AG04450 (cell line): ENCODE data around the gene CCNL2. TPM values are rescaled to one million over a fixed set of nuclear protein-coding genes. Genes with fewer than 3 reads are reported as not detected.

ENCODE experiments used
- CTCF ChIA-PET: fragments of 300-600, 350-600 bp; formaldehyde crosslinking; extraction: SDS; loops from one replicate; lab custom pipeline; 2022; ENCODE audit warnings: antibody characterized with exemption, inconsistent platforms; lab: Charles Lee
- POLR2A ChIA-PET: fragments of 350-600 bp; formaldehyde crosslinking; extraction: SDS; loops from one replicate; lab custom pipeline; 2021; ENCODE audit warnings: antibody characterized with exemption, inconsistent platforms; lab: Yijun Ruan, JAX
- DNase-seq: peaks from one replicate; pipeline ENCODE4 v3.0.0-alpha.2; 2011; ENCODE audit warnings: low read depth, low spot score
- H3K27ac ChIP-seq: one replicate; pipeline ENCODE4 v1.5.1; 2012; ENCODE audit warnings: low read depth, low read length, control low read depth
- H3K27me3 ChIP-seq: one replicate; pipeline ENCODE4 v1.6.0; 2012; ENCODE audit warnings: low read length; ENCODE audit not compliant: control insufficient read depth, insufficient read depth
- H3K4me3 ChIP-seq: 2 replicates; pipeline ENCODE4 v1.5.1; 2011; ENCODE audit warnings: mild to moderate bottlenecking, low read depth, low read length, control low read depth
- H3K9me3 ChIP-seq: 2 replicates; pipeline ENCODE4 v1.5.1; 2012; ENCODE audit warnings: low read length; ENCODE audit not compliant: control insufficient read depth, insufficient read depth
- polyA plus RNA-seq: library from polyadenylated mRNA; depleted of rRNA; stranded (reverse); fragments of >200 nt; gene quantifications from 2 replicates; pipeline ENCODE4 v1.2.3, GENCODE V29; 2011
- TF ChIP-seq, protein P1 (sequence below): IDR thresholded peaks from 2 replicates; pipeline ENCODE4 v1.5.1; 2011; ENCODE audit warnings: low read depth, low read length, control low read depth, inconsistent platforms

Gene CCNL2
- polyA plus RNA-seq, 1 experiment, result 181 TPM

DNA sequence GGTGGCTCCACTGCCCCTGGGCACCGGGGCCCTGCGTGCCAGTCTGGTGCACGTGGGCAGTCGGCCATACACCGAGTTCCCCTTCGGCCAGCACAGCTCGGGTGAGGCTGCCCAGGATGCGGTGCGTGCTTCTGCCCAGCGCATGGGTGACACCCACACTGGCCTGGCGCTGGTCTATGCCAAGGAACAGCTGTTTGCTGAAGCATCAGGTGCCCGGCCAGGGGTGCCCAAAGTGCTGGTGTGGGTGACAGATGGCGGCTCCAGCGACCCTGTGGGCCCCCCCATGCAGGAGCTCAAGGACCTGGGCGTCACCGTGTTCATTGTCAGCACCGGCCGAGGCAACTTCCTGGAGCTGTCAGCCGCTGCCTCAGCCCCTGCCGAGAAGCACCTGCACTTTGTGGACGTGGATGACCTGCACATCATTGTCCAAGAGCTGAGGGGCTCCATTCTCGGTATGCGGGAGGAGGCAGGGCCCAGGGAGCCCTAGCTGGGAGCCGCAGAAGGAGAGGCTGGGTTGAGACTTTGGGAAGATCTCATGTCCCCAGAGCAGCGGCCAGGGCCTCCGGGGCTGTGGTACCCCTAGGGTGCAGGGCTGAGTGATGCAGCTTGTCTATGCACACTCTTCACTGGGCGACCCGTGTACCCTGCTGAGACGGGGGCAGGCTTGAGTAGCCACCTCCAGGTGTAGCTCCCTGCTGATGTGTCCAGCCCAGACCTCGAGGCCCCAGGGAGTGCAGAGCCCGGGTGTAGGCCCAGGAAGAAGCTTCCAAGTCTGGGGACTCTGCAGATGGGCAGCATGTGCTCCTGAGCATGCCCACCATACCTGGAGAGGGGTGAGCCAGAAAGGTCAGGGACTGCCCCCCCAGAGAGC is 38.1 kb upstream of the CCNL2 start:
- no peak for DNase-seq
- Histone ChIP-seq H3K27me3 (no peaks in the 10 kb centered on the region), H3K9me3 (no peaks in the 10 kb centered on the region; the same call in 1 of the 2 replicates), H3K4me3 (no peak overlapping the region), H3K27ac (no peak overlapping the region)
- TF ChIP-seq, protein P1, sequence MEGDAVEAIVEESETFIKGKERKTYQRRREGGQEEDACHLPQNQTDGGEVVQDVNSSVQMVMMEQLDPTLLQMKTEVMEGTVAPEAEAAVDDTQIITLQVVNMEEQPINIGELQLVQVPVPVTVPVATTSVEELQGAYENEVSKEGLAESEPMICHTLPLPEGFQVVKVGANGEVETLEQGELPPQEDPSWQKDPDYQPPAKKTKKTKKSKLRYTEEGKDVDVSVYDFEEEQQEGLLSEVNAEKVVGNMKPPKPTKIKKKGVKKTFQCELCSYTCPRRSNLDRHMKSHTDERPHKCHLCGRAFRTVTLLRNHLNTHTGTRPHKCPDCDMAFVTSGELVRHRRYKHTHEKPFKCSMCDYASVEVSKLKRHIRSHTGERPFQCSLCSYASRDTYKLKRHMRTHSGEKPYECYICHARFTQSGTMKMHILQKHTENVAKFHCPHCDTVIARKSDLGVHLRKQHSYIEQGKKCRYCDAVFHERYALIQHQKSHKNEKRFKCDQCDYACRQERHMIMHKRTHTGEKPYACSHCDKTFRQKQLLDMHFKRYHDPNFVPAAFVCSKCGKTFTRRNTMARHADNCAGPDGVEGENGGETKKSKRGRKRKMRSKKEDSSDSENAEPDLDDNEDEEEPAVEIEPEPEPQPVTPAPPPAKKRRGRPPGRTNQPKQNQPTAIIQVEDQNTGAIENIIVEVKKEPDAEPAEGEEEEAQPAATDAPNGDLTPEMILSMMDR, result no peak
- ChIA-PET CTCF (interaction anchor here (0.9 to 1.1 kb wide), 2 partner anchors 38 to 67 kb away, joined by 3 read pairs; partner anchors contain the start of gene CCNL2), POLR2A (interaction anchor here (1.2 kb wide), 1 partner anchor 38 kb away, joined by 3 read pairs; the partner anchor contains the start of gene CCNL2)

DNA sequence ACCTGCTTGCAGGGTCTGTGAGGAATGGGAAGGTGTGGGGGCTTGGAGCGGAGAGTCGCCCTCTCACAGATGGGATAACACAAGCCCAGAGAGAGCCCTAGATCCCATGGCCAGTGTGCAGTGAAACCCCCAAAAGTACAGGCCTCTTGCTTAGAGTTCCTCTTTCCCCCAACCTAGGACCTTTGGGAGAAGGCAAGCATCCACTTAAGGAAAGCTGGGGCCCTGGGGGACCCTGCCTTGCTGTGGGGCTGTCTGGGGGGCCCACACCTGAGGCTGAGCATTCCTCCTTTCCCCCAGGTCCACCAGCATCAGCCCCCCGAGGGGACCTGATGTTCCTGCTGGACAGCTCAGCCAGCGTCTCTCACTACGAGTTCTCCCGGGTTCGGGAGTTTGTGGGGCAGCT is 37.5 kb upstream of the CCNL2 start:
- H3K4me3 ChIP-seq, result no peak overlapping the region
- ChIA-PET CTCF (interaction anchor here (0.9 to 1.1 kb wide), 2 partner anchors 37 to 68 kb away, joined by 3 read pairs; partner anchors contain the start of gene CCNL2), POLR2A (interaction anchor here (1.2 kb wide), 1 partner anchor 38 kb away, joined by 3 read pairs; the partner anchor contains the start of gene CCNL2)
- DNase-seq, result no peak
- TF ChIP-seq, protein P1, result no peak
- H3K27me3 ChIP-seq, result no peaks in the 10 kb centered on the region
- no peaks in the 10 kb centered on the region; the same call in 1 of the 2 replicates for H3K9me3 ChIP-seq
- no peak overlapping the region for H3K27ac ChIP-seq

DNA sequence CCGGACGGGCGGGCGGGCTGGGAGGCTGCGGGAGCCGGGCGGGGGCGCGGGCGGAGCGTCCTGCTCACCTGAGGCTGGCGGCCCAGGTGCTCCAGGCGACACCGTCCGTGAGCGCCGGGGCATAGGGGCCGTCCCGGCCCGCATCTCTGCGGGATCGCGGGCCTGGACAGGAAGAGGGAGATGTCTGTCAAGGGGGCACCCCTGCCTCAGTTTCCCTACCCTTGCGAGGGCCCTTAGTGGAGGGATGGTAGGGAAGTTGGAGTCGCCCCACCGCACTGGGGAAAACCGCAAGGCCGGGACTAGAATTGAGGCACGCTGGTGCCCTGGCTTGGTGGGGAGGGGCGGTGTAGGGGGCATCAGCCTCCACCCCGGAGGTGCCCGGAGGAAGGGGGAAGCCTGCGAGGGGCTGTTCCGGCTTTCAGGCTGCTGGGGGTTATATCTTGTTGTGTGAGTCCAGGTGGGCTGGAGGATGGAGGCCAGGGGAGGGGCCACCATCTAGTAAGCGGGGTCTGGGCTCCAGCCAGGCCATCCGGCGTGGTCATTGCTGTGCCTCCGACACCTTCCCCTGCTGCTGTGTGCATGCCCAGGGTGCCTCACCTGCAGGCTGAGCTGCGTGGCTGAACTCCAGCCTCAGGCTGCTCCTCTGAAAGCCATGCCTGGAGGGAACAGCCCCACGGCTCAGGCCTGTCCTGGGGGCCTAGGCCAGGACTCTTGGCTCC is 36.9 kb upstream of the CCNL2 start:
- peak overlapping the region; percentile 50 for H3K4me3 ChIP-seq
- TF ChIP-seq, protein P1, result no peak
- DNase-seq, result no peak
- no peak overlapping the region for H3K27ac ChIP-seq
- no peaks in the 10 kb centered on the region; the same call in 1 of the 2 replicates for H3K9me3 ChIP-seq
- ChIA-PET POLR2A (no interaction called here), CTCF (interaction anchor here (0.9 kb wide), 1 partner anchor 37 kb away, joined by 3 read pairs; the partner anchor contains the start of gene CCNL2)
- H3K27me3 ChIP-seq, result no peaks in the 10 kb centered on the region

DNA sequence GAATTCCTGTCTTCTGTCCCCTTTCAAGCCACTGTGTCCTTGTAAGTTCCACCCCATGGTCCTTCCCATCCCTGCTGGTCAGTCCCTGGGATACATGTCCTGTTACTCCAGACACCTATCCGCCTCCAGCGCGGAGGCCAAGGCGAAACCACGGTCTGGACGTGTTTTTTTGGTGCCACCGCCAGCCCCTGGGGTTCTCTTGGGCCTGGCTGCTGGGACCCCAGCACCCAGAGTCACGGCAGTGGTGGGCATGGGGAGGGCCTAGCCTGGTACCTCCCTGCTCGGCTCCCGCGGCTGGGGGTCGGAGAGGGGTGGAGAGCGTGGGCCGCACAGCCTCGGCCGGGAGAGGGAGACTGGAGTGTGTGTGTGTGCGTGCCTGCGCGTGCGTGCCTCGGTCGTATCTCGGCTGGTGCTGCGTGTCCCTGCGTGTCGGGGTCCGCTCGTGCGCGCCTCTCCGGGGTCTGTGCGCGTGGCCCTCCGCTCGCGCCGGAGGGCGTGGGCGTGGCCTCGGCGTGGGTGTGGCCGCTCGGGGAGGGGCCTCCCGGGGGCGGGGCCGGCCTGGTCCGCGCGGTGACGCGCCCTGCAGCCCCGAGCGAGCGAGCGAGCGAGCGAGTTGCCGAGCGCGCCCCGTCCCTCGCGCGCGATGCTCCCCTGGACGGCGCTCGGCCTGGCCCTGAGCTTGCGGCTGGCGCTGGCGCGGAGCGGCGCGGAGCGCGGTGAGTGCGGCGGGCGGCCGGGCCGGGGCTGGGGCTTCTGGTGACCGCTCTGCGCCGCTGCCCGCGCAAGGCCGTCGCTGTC is 36.2 kb upstream of the CCNL2 start, which contains the start of gene VWA1:
TSS of gene VWA1 (plus strand) at position 585 of the 798 bp plus-strand sequence. CDS start at position 644, 59 bp downstream.
- CTCF ChIA-PET, result no interaction called here
- DNase-seq, result no peak
- no peak within 1 kb of the TSS for H3K27ac ChIP-seq
- H3K4me3 ChIP-seq, result peak within 1 kb of the TSS; percentile 56
- TF ChIP-seq, protein P1, result no peak
- H3K9me3 ChIP-seq, result no peaks in the 10 kb centered on the region; the same call in 1 of the 2 replicates
- H3K27me3 ChIP-seq, result no peaks in the 10 kb centered on the region
- POLR2A ChIA-PET, result interaction anchor here (0.6 kb wide), 1 partner anchor 362 kb away, joined by 3 read pairs; no protein-coding TSS in a partner anchor
